K562 (cell line): ENCODE data around the gene TCFL5. TPM values are rescaled to one million over a fixed set of nuclear protein-coding genes. Genes with fewer than 3 reads are reported as not detected.

Experiments
- ATAC-seq: fragments of 200-7000 bp; cut with Tn5 transposase; 3 replicates; pipeline ENCODE4 v1.9.1; 2020; ENCODE audit warnings: moderate library complexity
- BruUV-seq: library from RNA; stranded (reverse); fragments of 400-500 nt; replicated peaks from 2 replicates; lab custom pipeline; 2021; lab: Mats Ljungman, UMichigan
- CTCF ChIA-PET: fragments of 300-600 bp; formaldehyde crosslinking; extraction: SDS; loops from one replicate; lab custom pipeline; 2021; ENCODE audit warnings: low intra/inter-chr PET ratio; lab: Yijun Ruan, JAX
- POLR2A ChIA-PET: fragments of 300-600, 350-650 bp; sonication (Branson Sonifier 250); formaldehyde crosslinking; extraction: SDS; loops from one replicate; lab custom pipeline; 2021; ENCODE audit warnings: antibody characterized with exemption, inconsistent platforms; lab: Yijun Ruan, JAX
- DNase-seq, 4 experiments: peaks; one replicate each; pipeline versions ENCODE4 v3.0.0 to v3.0.0-alpha.2; 2011 to 2018; ENCODE audit warnings: low spot score in 3 of 4, mixed read lengths in 3 of 4; ENCODE audit errors: extremely low read depth in 1 of 4
- FAIRE-seq: peaks from 2 replicates; lab custom pipeline; 2011; peaks lifted over from hg19 to GRCh38; lab: Jason Lieb, UNC
- H2AFZ ChIP-seq: 2 replicates; pipeline ENCODE4 v1.6.0; 2011; ENCODE audit warnings: low read depth, low read length, control low read depth, inconsistent platforms
- H3K27ac ChIP-seq: fragments of 200-600 bp; 3 replicates; pipeline ENCODE4 v1.8.0; 2011; ENCODE audit warnings: low read depth, mild to moderate bottlenecking, control low read depth, inconsistent platforms, low read length, moderate library complexity, mixed read lengths; ENCODE audit errors: extremely low read depth
- H3K27me3 ChIP-seq, 2 experiments: fragments of 300-600 bp in 1 of 2; 2 replicates in 1 of 2; 3 replicates in 1 of 2; pipeline versions ENCODE4 v1.6.0 to v1.8.0; 2011; ENCODE audit warnings: inconsistent platforms in 2 of 2, low read length in 2 of 2, mild to moderate bottlenecking in 1 of 2, mixed read lengths in 1 of 2, moderate library complexity in 1 of 2; ENCODE audit not compliant: control insufficient read depth in 2 of 2, insufficient read depth in 2 of 2
- H3K36me3 ChIP-seq: fragments of 300-600 bp; 3 replicates; pipeline ENCODE4 v1.8.0; 2011; ENCODE audit warnings: mild to moderate bottlenecking, low read length, inconsistent platforms; ENCODE audit not compliant: control insufficient read depth, insufficient read depth
- H3K4me1 ChIP-seq, 2 experiments: fragments of 200-600 bp in 1 of 2; replicated peaks in 1 of 2; 2 replicates in 1 of 2; 3 replicates in 1 of 2; pipeline versions ENCODE4 v1.5.1 to v1.8.0; 2011; ENCODE audit warnings: inconsistent platforms in 2 of 2, low read length in 2 of 2, mild to moderate bottlenecking in 1 of 2, mixed read lengths in 1 of 2, moderate library complexity in 1 of 2; ENCODE audit not compliant: control insufficient read depth in 2 of 2, insufficient read depth in 2 of 2
- H3K4me2 ChIP-seq: 2 replicates; pipeline ENCODE4 v1.6.1; 2011; ENCODE audit warnings: low read length, control low read depth, inconsistent platforms, mixed read lengths; ENCODE audit not compliant: insufficient read depth
- H3K4me3 ChIP-seq: fragments of 200-600 bp; sonication (generic), shearing (Covaris generic); 2 replicates; pipeline ENCODE4 v1.5.1; 2016; ENCODE audit warnings: control low read depth, inconsistent platforms
- H3K79me2 ChIP-seq: fragments of 200-600 bp; 3 replicates; pipeline ENCODE4 v1.8.0; 2011; ENCODE audit warnings: low read length, inconsistent platforms; ENCODE audit not compliant: control insufficient read depth, insufficient read depth
- H3K9ac ChIP-seq, 2 experiments: 2 replicates each; pipeline versions ENCODE4 v1.6.0 to v1.6.1; 2011; ENCODE audit warnings: low read depth in 2 of 2, low read length in 2 of 2, control low read depth in 1 of 2, inconsistent platforms in 1 of 2, mild to moderate bottlenecking in 1 of 2, mixed read lengths in 1 of 2; ENCODE audit not compliant: insufficient read depth in 1 of 2
- H3K9me1 ChIP-seq: one replicate; pipeline ENCODE4 v1.6.0; 2011; ENCODE audit warnings: inconsistent platforms, mild to moderate bottlenecking, low read length, moderate library complexity; ENCODE audit not compliant: control insufficient read depth, insufficient read depth
- H3K9me3 ChIP-seq: replicated peaks from 2 replicates; pipeline ENCODE4 v1.5.1; 2011; ENCODE audit warnings: low read depth, low read length, inconsistent platforms; ENCODE audit not compliant: control insufficient read depth, insufficient read depth
- H4K20me1 ChIP-seq: replicated peaks from 2 replicates; pipeline ENCODE4 v1.6.1; 2011; ENCODE audit warnings: low read length, inconsistent platforms, mixed read lengths; ENCODE audit not compliant: control insufficient read depth, insufficient read depth
- BHLHE40 ChIP-seq: IDR thresholded peaks from 2 replicates; pipeline ENCODE4 v1.6.1; 2011; ENCODE audit warnings: low read length, improper control_type of control experiment
- CREBBP ChIP-seq: IDR thresholded peaks from one replicate; pipeline ENCODE4 v1.6.1; 2012; ENCODE audit warnings: low read depth, mild to moderate bottlenecking, control low read depth, inconsistent platforms, low read length
- EZH2 ChIP-seq: IDR thresholded peaks from 2 replicates; pipeline ENCODE4 v1.6.1; 2012; ENCODE audit warnings: low read depth, mild to moderate bottlenecking, inconsistent platforms, low read length, borderline replicate concordance
- FOSL1 ChIP-seq: fragments of 200-800 bp; sonication (Bioruptor generic); conservative IDR thresholded peaks from 2 replicates; pipeline ENCODE4 v1.6.1; 2016; ENCODE audit warnings: missing genetic modification characterization, missing compliant biosample characterization
- KLF6 ChIP-seq: fragments of 250-450 bp; sonication (Bioruptor Pico); IDR thresholded peaks from 2 replicates; pipeline ENCODE4 v1.4.0; 2020; ENCODE audit warnings: mild to moderate bottlenecking, moderate library complexity, borderline replicate concordance
- PHTF2 ChIP-seq: fragments of 250-450 bp; sonication (Bioruptor Pico); IDR thresholded peaks from 2 replicates; pipeline ENCODE4 v1.5.0; 2021; ENCODE audit warnings: mild to moderate bottlenecking
- PPARD ChIP-seq: fragments of 250-450 bp; sonication (Bioruptor Pico); IDR thresholded peaks from 2 replicates; pipeline ENCODE4 v1.8.0; 2022; ENCODE audit warnings: inconsistent platforms, mild to moderate bottlenecking, moderate library complexity
- PTRF ChIP-seq: fragments of 450-650 bp; IDR thresholded peaks from 2 replicates; pipeline ENCODE4 v1.6.1; 2016; ENCODE audit warnings: mild to moderate bottlenecking, missing genetic modification characterization, missing compliant biosample characterization
- TCF3 ChIP-seq: sonication (generic); formaldehyde crosslinking; IDR thresholded peaks from 2 replicates; pipeline ENCODE4 v1.4.0; 2020; ENCODE audit warnings: mild to moderate bottlenecking, missing genetic modification reagents
- ZBED1 ChIP-seq: IDR thresholded peaks from 2 replicates; pipeline ENCODE4 v1.6.1; 2014
- ZNF583 ChIP-seq: fragments of 250-450 bp; sonication (Bioruptor Pico); IDR thresholded peaks from 2 replicates; pipeline ENCODE4 v1.4.0; 2020
- ZNF76 ChIP-seq: fragments of 250-450 bp; sonication (Bioruptor Pico); IDR thresholded peaks from 2 replicates; pipeline ENCODE4 v1.4.0; 2020; ENCODE audit warnings: mild to moderate bottlenecking, moderate library complexity, borderline replicate concordance
- WGBS: fragments of 100-300 bp; shearing (Covaris generic); methylation state at CpG from one replicate; pipeline ENCODE4 v1.1.6; 2016; ENCODE audit warnings: low coverage, mixed read lengths; ENCODE audit not compliant: insufficient coverage; ENCODE audit errors: missing lambda C conversion rate; 5-methylcytosine and 5-hydroxymethylcytosine counted together
- in situ Hi-C: fragments of 300-500 bp; cut with MboI; formaldehyde crosslinking; loops from 4 replicates; pipeline ENCODE4 v1.15.0; 2018; ENCODE audit warnings: inconsistent platforms, mixed read lengths
- intact Hi-C: fragments of 100-400 bp; cut with micrococcal nuclease; formaldehyde crosslinking; loops from 2 replicates; pipeline ENCODE4 v1.14.2; 2022
- polyA plus RNA-seq, 8 experiments: library from polyadenylated mRNA; depleted of rRNA in 4 of 8; stranded (reverse) in 5 of 8; unstranded in 3 of 8; fragments of >200 nt; fragmentation: Nextera tagmentation in 2 of 8; fragmentation: Illumina TruSeq in 1 of 8; extraction: Ambion mirVana in 2 of 8; extraction: Trizol in 1 of 8; gene quantifications; 2 replicates each; pipeline versions ENCODE4 v1.2.1 to v1.2.3, GENCODE V29; 2011 to 2014; ENCODE audit warnings: inconsistent platforms in 1 of 8, missing spikeins in 1 of 8
- total RNA-seq, 7 experiments: library from RNA; depleted of rRNA in 6 of 7; stranded (reverse); fragments of >200 nt in 6 of 7; fragmentation: Illumina TruSeq in 2 of 7; extraction: Trizol in 2 of 7; gene quantifications; 2 replicates each; pipeline versions ENCODE4 v1.2.1 to v1.2.3, GENCODE V29; 2011 to 2021; ENCODE audit warnings: low replicate concordance in 1 of 7
- TF ChIP-seq, protein P1 (sequence below), 2 experiments: fragments of 450-650 bp; conservative IDR thresholded peaks; 2 replicates each; pipeline ENCODE4 v1.6.1; 2017; ENCODE audit warnings: mild to moderate bottlenecking in 2 of 2, moderate library complexity in 2 of 2
- TF ChIP-seq, protein P2 (sequence below), 2 experiments: fragments of 450-650 bp; formaldehyde crosslinking in 1 of 2; IDR thresholded peaks; 2 replicates each; pipeline versions ENCODE4 v1.4.0 to v1.6.1; 2014 to 2020; ENCODE audit warnings: mild to moderate bottlenecking in 2 of 2, borderline replicate concordance in 1 of 2, low read depth in 1 of 2

TCFL5 gene
- total and polyA plus RNA-seq, 9 of the 15 experiments (the other 6 are each of a cell fraction or from before 2014, with no cell fraction given) = 1.00 to 12.6 (median 9.1) TPM

DNA sequence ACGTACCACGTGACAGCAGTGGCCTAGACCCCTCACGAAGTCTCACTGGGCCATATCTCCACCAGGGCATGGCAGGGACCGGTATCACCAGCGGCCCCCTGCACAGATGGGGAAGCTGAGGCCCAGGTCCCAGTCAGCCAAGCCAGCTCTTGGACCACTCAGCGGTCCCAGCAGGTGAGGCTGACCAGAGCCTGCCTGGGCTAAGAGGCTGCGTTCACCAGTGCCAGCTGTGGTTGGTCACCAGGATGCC is 67.9 kb downstream of the TCFL5 start:
- no peaks in the 10 kb centered on the region for H3K9me1 ChIP-seq
- WGBS = 44% methylated on average over 6 of the region's 7 CpGs
- POLR2A ChIA-PET = interaction anchor here (0.5 to 1.2 kb wide), 4 partner anchors 11 to 134 kb away, joined by 3 to 5 read pairs (median 4); partner anchors contain the start of gene OGFR
- H3K4me3 ChIP-seq = peak overlapping the region; percentile 9
- CTCF ChIA-PET = interaction anchor here (2.9 kb wide), 1 partner anchor 126 kb away, joined by 20 read pairs; no protein-coding TSS in a partner anchor
- peak overlapping the region; percentile 78 for H3K4me2 ChIP-seq
- peak overlapping the region; percentile 76 for H3K27ac ChIP-seq
- H3K4me1 ChIP-seq = peaks cover 10 to 65% of the 10 kb centered on the region in 2 experiments; a peak in 4 of 5 replicates
- no TSS peak for BruUV-seq
- DNase-seq = no peak
- H4K20me1 ChIP-seq = no peaks in the 10 kb centered on the region
- H3K27me3 ChIP-seq = peaks cover 4 to 12% of the 10 kb centered on the region in 2 experiments; a peak in 3 of 5 replicates
- no peak for ATAC-seq
- no peaks in the 10 kb centered on the region for H3K9me3 ChIP-seq
- peak overlapping the region; percentile 80 for H2AFZ ChIP-seq
- H3K79me2 ChIP-seq = peaks cover 12% of the 10 kb centered on the region; the same call in 2 of the 3 replicates
- peak overlapping the region; percentile 65 to 93 for H3K9ac ChIP-seq
- peaks cover 13% of the 10 kb centered on the region; the same call in 2 of the 3 replicates for H3K36me3 ChIP-seq
- no peak for FAIRE-seq
- in situ Hi-C loops (loop anchor here (5.0 kb wide), 1 partner anchor 126 kb away; no protein-coding TSS in a partner anchor), intact Hi-C loops (loop anchor here (5.0 kb wide), 1 partner anchor 106 kb away; no protein-coding TSS in a partner anchor)
- TF ChIP-seq PHTF2 (CRISPR knock-in tag) = no peak
- no peak for TF ChIP-seq ZNF76 (CRISPR knock-in tag)
- no peak for TF ChIP-seq ZBED1
- peak; percentile 71; the same call in 1 of the 2 replicates for TF ChIP-seq ZNF583 (CRISPR knock-in tag)
- TF ChIP-seq KLF6 (CRISPR knock-in tag) = no peak
- TF ChIP-seq, protein P1, sequence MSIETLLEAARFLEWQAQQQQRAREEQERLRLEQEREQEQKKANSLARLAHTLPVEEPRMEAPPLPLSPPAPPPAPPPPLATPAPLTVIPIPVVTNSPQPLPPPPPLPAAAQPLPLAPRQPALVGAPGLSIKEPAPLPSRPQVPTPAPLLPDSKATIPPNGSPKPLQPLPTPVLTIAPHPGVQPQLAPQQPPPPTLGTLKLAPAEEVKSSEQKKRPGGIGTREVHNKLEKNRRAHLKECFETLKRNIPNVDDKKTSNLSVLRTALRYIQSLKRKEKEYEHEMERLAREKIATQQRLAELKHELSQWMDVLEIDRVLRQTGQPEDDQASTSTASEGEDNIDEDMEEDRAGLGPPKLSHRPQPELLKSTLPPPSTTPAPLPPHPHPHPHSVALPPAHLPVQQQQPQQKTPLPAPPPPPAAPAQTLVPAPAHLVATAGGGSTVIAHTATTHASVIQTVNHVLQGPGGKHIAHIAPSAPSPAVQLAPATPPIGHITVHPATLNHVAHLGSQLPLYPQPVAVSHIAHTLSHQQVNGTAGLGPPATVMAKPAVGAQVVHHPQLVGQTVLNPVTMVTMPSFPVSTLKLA (conservative IDR thresholded peaks at IDR 0.05) = no peak
- no peak for TF ChIP-seq CREBBP
- TF ChIP-seq, protein P2, sequence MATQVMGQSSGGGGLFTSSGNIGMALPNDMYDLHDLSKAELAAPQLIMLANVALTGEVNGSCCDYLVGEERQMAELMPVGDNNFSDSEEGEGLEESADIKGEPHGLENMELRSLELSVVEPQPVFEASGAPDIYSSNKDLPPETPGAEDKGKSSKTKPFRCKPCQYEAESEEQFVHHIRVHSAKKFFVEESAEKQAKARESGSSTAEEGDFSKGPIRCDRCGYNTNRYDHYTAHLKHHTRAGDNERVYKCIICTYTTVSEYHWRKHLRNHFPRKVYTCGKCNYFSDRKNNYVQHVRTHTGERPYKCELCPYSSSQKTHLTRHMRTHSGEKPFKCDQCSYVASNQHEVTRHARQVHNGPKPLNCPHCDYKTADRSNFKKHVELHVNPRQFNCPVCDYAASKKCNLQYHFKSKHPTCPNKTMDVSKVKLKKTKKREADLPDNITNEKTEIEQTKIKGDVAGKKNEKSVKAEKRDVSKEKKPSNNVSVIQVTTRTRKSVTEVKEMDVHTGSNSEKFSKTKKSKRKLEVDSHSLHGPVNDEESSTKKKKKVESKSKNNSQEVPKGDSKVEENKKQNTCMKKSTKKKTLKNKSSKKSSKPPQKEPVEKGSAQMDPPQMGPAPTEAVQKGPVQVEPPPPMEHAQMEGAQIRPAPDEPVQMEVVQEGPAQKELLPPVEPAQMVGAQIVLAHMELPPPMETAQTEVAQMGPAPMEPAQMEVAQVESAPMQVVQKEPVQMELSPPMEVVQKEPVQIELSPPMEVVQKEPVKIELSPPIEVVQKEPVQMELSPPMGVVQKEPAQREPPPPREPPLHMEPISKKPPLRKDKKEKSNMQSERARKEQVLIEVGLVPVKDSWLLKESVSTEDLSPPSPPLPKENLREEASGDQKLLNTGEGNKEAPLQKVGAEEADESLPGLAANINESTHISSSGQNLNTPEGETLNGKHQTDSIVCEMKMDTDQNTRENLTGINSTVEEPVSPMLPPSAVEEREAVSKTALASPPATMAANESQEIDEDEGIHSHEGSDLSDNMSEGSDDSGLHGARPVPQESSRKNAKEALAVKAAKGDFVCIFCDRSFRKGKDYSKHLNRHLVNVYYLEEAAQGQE (IDR thresholded peaks at IDR 0.05; ENCODE audit: borderline replicate concordance) = no peak
- TF ChIP-seq, protein P2 (CRISPR knock-in tag; IDR thresholded peaks at IDR 0.05; ENCODE audit: low read depth) = no peak
- no peak for TF ChIP-seq PTRF (tag)
- no peak for TF ChIP-seq PPARD
- TF ChIP-seq EZH2 = no peak
- TF ChIP-seq BHLHE40 = no peak
- TF ChIP-seq FOSL1 (tag) = no peak
- TF ChIP-seq TCF3 (CRISPR knock-in tag) = 0 out of 2 replicates have a peak, but pooled peaks have one; percentile 14
